SK-N-DZ (cell line): Measurements from ENCODE around the gene GBA2.
A peak's percentile ranks its signal among the peaks of the same experiment; 100 is the strongest.

ENCODE experiments used
- DNase-seq: peaks from one replicate; pipeline ENCODE4 v3.0.0-alpha.2; 2015; ENCODE audit warnings: low spot score

Gene GBA2

DNA sequence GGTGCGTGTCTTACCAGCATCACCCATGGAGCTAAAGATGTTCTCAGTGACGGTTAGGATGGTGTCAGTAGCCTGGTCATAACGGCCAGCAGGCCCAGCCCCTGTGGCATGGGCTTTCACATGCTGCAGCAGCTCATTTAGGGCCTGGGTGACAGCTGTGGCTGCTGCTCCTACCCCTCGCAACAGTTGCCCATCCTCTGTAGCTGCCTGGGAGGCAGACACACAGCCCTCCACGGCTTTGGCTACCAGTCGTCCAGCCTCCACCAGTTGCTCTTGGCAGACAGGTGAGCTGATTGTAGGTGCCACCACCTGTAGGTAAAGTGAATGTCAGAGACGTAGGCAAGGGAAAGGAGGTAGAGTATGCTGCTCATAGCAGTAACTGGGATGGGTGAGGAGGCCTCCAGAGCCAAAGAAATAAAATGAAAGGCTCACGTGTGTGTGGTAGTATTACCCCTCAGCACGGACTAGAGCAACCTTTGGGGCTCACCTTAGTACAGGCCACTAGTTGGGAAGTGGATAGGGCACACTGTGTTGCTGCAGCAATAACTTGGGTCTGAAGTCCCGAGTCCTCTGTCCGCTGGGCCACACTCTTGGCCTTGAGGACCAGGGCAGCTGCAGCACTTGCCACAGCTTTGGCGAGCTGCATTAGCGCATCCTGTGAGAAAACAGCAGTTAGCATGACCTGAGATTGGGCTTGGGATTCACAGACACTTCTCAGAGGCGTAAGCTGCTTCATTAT lies 31.7 kb downstream of the GBA2 start:
- no peak for DNase-seq

GRCh38 chr9:35716230-35716629 lies 32.8 kb downstream of the GBA2 start:
- DNase-seq, result no peak

- DNase-seq, result no peak
These were observed 34.3 kb downstream of the GBA2 start for GRCh38 chr9:35714579-35715252.

GRCh38 chr9:35714123-35714522 lies 34.9 kb downstream of the GBA2 start:
- DNase-seq, result no peak

DNA sequence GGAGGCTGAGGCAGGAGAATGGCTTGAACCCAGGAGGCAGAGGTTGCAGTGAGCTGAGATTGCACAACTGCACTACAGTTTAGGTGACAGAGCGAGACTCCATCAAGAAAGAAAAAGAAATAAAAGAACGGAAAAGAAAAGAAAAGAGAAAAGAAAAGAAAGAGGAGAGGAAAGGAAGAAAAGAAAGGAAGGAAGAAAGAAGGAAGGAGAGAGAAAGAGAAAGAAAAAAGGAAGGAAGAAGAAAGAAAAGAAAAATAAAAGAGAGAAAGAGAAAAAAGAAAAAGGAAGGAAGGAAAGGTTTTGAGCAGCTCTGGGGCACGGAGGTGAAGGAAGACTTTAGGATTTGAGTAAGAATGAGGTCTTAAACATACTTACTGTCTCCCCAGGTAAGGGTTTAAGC lies 35.5 kb downstream of the GBA2 start:
- DNase-seq, result no peak

GRCh38 chr9:35712762-35713400 lies 36.1 kb downstream of the GBA2 start:
- no peak for DNase-seq

- DNase-seq, result no peak
These were observed 37.3 kb downstream of the GBA2 start for GRCh38 chr9:35711501-35712428.

GRCh38 chr9:35710818-35711500 lies 38.1 kb downstream of the GBA2 start:
- DNase-seq, result no peak

DNA sequence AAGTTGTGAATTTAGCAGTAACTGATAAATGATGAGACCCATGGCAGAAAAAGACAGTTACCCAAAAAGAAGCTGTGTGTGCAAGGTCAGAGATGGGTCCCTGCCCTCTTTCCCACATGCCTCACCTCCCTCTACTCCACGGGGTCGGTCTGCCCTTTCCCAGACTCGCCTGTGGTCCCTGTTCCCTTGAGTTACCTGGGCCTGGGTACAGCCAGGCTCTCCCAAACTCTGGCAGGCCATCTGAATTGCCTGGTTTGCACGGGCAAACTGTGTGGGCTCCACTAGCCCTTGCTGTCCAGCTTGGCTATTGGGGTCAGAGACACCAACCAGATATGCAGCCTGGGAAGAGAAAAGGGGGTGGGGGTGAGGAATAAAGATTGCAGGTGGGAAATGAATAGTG lies 40.9 kb downstream of the GBA2 start:
- DNase-seq, result no peak

GRCh38 chr9:35706951-35707350 lies 42.1 kb downstream of the GBA2 start:
- no peak for DNase-seq

GRCh38 chr9:35705836-35706430 lies 43.1 kb downstream of the GBA2 start:
- DNase-seq, result no peak

DNA sequence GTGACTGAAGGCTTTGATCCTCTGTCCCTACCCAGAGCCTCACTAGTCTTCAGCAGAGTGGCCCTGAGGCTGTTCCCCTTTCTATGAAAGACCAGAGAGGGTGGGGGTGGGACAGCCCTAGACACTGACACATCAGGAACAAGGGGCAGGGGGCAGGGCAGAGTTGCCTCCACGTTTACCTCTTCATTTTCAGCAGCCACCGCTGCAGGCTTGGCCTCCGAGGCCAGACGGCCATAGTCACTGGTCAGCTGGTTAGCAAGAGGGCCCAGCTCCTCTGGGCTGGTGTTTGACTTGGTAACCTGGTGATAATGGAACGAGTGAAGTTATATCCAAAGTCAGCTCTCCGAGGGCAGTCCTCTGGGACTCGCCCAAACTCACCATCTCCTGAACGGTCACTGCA lies 43.7 kb downstream of the GBA2 start:
- no peak for DNase-seq

GRCh38 chr9:35703906-35704672 lies 44.9 kb downstream of the GBA2 start:
- no peak for DNase-seq

- no peak for DNase-seq
These were observed 46.3 kb downstream of the GBA2 start for GRCh38 chr9:35702696-35703095.

GRCh38 chr9:35700942-35701341 lies 48.1 kb downstream of the GBA2 start:
- no peak for DNase-seq

DNA sequence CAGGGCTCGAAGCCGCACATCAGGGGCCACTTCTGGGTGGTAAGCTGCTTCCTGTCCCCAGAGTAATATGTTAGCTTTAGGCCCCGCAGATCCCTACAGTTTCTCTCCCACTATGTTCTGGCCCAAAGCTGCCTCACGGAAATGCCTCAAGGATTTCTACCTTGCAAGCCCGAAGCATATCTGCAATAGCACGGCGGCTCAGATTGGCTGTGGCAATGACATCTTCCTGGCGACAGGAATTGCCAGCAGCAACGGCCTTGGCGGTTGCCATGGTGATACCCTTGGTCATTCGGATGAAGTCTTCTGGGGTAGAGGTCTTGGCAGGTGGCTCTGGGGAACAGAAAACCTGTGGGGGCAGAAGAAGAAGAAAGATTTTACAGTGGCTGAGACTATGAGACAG lies 49.0 kb downstream of the GBA2 start:
- no peak for DNase-seq

DNA sequence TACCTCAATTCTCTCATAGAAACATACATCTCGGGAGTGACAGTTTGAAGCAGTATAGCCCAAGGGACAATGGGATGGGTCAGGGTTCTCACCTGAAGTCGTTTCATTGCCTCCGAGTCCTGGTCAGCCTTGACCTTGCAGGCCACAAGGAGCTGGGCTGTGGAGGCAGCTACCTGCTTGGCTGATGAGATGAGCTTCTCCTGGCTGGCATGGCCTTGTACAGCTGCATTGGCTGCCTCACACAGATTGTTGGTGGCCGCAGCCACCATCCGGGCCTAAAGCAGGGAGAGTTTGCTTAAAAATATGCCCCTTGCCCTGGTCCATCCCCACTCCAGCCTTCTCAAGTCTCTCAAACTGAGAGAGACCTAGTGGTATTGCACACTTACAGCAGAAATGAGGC lies 50.8 kb downstream of the GBA2 start:
- DNase-seq, result no peak

- no peak for DNase-seq
These were observed 51.5 kb downstream of the GBA2 start for GRCh38 chr9:35697486-35697885.

GRCh38 chr9:35696520-35697215 lies 52.4 kb downstream of the GBA2 start:
- DNase-seq, result peak; percentile 54
